Ovary (tissue), 9 donors: ENCODE data around the gene RIBC2. TPM values are rescaled to one million over a fixed set of nuclear protein-coding genes. Genes with fewer than 3 reads are reported as not detected.

ENCODE experiments used
- DNase-seq, 5 donors: peaks; one replicate each; pipeline ENCODE4 v3.0.0-alpha.2; 2019 to 2020
- H3K27ac ChIP-seq, 2 donors: fragments of 200-600 bp; one replicate each; pipeline versions ENCODE4 v1.5.1 to v1.8.0; 2019 to 2022
- H3K27me3 ChIP-seq: fragments of 200-600 bp; one replicate; pipeline ENCODE4 v1.8.0; 2022
- H3K36me3 ChIP-seq: fragments of 200-600 bp; sonication (generic); one replicate; pipeline ENCODE4 v1.5.1; 2019
- H3K4me1 ChIP-seq: one replicate; pipeline ENCODE4 v1.8.1; 2013; ENCODE audit warnings: mild to moderate bottlenecking, moderate library complexity; ENCODE audit not compliant: insufficient read depth
- H3K4me3 ChIP-seq: fragments of 200-600 bp; sonication (generic); one replicate; pipeline ENCODE4 v1.5.1; 2017
- H3K9me3 ChIP-seq, 2 donors: fragments of 200-600 bp in 1 of 2; sonication (generic) in 1 of 2; one replicate each; pipeline versions ENCODE4 v1.5.1 to v1.8.1; 2013 to 2019; ENCODE audit warnings: mild to moderate bottlenecking in 1 of 2, moderate library complexity in 1 of 2
- EP300 ChIP-seq: sonication (generic); formaldehyde crosslinking; IDR thresholded peaks from one replicate; pipeline ENCODE4 v1.6.1; 2017; ENCODE audit warnings: antibody characterized with exemption
- POLR2A ChIP-seq: fragments of 450-650 bp; IDR thresholded peaks from one replicate; pipeline ENCODE4 v1.6.1; 2017; ENCODE audit warnings: antibody characterized with exemption, mild to moderate bottlenecking, moderate library complexity
- WGBS, 3 donors: extraction: QIAGEN DNeasy Blood & Tissue Kit in 1 of 3; methylation state at CpG; one replicate each; pipeline versions ENCODE4 v1.1.5 to v1.1.7; 2013 to 2017; 5-methylcytosine and 5-hydroxymethylcytosine counted together
- intact Hi-C, 4 donors: fragments of 100-400 bp; cut with DNase I; formaldehyde crosslinking; loops; one replicate each; pipeline versions ENCODE4 v1.11.0 to v1.15.1; 2022 to 2023
- polyA plus RNA-seq, 2 donors: library from polyadenylated mRNA; stranded (reverse); fragments of 200-250 nt in 1 of 2; fragments of 350-450 nt in 1 of 2; fragmentation: Illumina TruSeq in 1 of 2; extraction: RNeasy Lipid Tissue Mini Kit (QIAGEN cat#74804) in 1 of 2; gene quantifications; one replicate each; pipeline ENCODE4 v1.2.3, GENCODE V29; 2013 to 2014
- total RNA-seq, 7 donors: library from RNA; depleted of rRNA in 2 of 7; stranded (reverse); fragments of >200 nt in 2 of 7; fragmentation: NEBNext Ultra II Directional in 3 of 7; extraction: Animal tissue kit (Norgen Biotek cat#: 25700) in 3 of 7; gene quantifications; one replicate each; pipeline versions ENCODE4 v1.1.0 to v1.2.4, GENCODE V29; 2016 to 2023
- TF ChIP-seq, protein P1 (sequence below), 3 donors: fragments of 450-650 bp in 2 of 3; fragments of 200-600 bp in 1 of 3; IDR thresholded peaks; one replicate each; pipeline versions ENCODE4 v1.5.1 to v1.8.0; 2016 to 2022; ENCODE audit warnings: antibody characterized with exemption in 3 of 3, mild to moderate bottlenecking in 1 of 3
- donor health status: DM: no; HTN: no; CAD: no; lungs with moderate emphysema.
- donor health status: DM: no; HTN: no; CAD: no.
- donor health status: Bipolar disorder and iron deficiency.
- donor health status: DM: yes; HTN: yes; CAD: no.
- donor health status: DM: no; HTN: no; CAD: no.
- donor health status: DM: yes; HTN: yes; CAD: no.

The RIBC2 gene
- total and polyA plus RNA-seq, 9 donors = 0.25 to 7.5 (median 0.97) TPM; not detected in 1

DNA sequence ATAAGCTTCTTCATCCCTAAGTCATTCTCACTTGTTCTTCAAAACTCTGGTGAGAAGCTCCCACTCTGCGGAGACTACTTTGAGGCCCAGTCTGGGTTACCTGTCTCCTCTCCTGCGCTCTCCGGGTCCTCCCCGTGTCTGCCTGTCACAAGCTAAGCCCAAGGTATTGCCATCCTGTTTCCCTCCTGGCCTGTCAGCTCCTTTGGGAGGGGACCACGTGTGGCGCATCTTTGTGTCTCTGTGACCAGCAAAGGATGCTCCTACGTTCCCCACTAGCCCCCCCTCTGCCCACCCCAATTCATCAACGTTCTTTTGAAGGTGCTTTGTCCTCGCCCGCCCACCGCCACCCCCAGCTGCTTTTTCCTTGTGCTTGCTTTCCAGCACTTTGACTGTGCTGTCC, 57.4 kb downstream of the RIBC2 start:
- no peak for TF ChIP-seq POLR2A
- no peak for TF ChIP-seq EP300
- TF ChIP-seq, protein P1, sequence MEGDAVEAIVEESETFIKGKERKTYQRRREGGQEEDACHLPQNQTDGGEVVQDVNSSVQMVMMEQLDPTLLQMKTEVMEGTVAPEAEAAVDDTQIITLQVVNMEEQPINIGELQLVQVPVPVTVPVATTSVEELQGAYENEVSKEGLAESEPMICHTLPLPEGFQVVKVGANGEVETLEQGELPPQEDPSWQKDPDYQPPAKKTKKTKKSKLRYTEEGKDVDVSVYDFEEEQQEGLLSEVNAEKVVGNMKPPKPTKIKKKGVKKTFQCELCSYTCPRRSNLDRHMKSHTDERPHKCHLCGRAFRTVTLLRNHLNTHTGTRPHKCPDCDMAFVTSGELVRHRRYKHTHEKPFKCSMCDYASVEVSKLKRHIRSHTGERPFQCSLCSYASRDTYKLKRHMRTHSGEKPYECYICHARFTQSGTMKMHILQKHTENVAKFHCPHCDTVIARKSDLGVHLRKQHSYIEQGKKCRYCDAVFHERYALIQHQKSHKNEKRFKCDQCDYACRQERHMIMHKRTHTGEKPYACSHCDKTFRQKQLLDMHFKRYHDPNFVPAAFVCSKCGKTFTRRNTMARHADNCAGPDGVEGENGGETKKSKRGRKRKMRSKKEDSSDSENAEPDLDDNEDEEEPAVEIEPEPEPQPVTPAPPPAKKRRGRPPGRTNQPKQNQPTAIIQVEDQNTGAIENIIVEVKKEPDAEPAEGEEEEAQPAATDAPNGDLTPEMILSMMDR (IDR thresholded peaks at IDR 0.05) = no peak
- peak in 2 of 5 donors; percentile 4 to 29 for DNase-seq
- no peaks in the 10 kb centered on the region for H3K27me3 ChIP-seq
- H3K36me3 ChIP-seq = no peaks in the 10 kb centered on the region
- peaks cover 2% of the 10 kb centered on the region for H3K4me1 ChIP-seq
- no peak overlapping the region for H3K4me3 ChIP-seq
- no peaks in the 10 kb centered on the region for H3K9me3 ChIP-seq
- WGBS, 3 donors = 81 to 84% (median 84%) methylated on average over 11 of the region's 11 CpGs
- intact Hi-C loops = no loop called here
- H3K27ac ChIP-seq = no peak overlapping the region

DNA sequence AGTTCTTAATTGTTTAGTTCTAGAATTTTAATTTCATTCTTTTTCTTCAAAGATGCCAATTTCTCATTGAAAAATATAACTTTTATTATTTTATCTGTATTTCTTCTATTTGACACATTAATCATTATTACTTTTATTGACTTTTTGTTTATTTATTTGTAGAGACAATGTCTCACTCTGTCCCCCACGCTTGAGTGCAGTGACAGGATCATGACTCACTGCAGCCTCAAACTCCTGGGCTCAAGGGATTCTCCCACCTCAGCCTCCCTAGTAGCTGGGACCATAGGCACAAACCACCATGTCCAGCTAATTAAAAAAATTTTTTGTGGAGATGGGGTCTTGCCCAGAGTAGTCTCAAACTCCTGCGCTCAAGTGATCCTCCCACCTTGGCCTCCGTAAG, 58.9 kb downstream of the RIBC2 start:
- intact Hi-C loops = loop anchor here in 1 of 4 donors (2.0 kb wide), 1 partner anchor 14 kb away; no protein-coding TSS in a partner anchor
- Histone ChIP-seq H3K27me3 (no peaks in the 10 kb centered on the region), H3K9me3 (no peaks in the 10 kb centered on the region), H3K4me1 (peaks cover 6% of the 10 kb centered on the region), H3K4me3 (no peak overlapping the region), H3K27ac (no peak overlapping the region), H3K36me3 (no peaks in the 10 kb centered on the region)
- DNase-seq = peak in 1 of 5 donors; percentile 19
- WGBS, 3 donors = 94 to 98% (median 94%) methylated on average over 3 of the region's 3 CpGs
- no peak for TF ChIP-seq EP300
- no peak for TF ChIP-seq POLR2A
- TF ChIP-seq, protein P1 (IDR thresholded peaks at IDR 0.05) = no peak

DNA sequence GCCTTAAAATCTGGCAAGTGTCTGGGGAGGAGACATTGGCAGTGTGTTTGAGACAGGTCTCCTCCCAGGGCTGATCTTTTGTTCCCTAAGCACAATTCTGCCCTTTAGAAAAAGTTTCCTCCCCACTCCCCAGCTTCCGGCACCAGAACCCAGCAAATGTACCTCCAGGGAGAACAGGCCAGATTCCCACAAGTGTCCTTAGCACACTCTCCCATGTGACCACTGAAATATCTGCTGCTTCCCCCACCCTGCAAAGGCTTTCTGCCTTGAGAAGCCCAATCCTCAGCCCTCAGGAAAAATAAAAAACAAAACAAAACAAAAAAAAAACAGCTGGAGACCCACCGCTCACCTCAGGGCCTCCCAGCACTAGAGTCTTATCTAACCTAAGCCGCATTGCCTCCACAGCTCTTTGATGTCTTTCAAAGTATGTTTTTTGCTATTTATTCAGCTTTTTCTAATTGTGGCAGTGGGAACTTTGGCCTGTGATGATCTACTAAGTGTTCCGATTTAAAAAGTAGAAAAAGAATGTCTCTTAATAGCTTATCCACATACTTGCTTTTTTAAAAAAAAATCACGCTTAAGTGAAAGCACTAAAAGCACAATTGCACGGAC, 60.2 kb downstream of the RIBC2 start:
- DNase-seq = peak in 4 of 5 donors; percentile 11 to 58 (median 41)

DNA sequence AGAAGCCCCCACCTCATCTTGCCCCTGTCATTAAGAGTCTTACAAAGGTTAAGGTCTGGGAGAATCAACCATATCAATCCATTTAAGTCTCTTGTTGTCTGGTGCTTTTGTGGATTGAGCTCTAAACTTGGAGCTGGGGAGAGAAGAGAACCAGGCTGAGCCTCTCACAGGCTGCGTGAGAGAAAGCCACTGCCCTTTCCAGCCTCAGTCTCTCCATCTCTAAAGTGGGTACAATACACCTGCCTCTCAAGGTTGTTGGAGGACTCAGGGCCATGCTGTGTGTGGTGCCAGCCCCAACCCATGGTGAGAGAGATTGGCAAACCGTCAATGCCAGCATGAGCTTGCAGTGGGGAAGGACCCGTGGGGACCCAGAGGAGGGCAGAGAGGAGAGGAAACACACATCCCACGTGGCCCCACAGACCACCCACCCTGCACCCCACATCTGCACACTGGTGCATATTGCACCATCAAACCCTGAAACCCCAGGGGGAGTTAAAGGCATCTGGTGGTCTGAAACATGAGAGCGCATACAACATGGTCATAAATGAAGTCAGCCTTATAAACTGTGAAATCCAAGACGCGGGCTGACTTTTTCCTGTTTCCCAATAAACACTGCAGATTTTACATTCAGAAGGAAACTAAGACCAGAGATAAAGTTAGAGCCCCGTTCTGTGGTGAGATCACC, 61.7 kb downstream of the RIBC2 start:
- H3K27me3 ChIP-seq = no peaks in the 10 kb centered on the region
- no peak for TF ChIP-seq POLR2A
- no peak for TF ChIP-seq EP300
- TF ChIP-seq, protein P1 (IDR thresholded peaks at IDR 0.05) = no peak
- DNase-seq = peak in 2 of 5 donors; percentile 17 to 31
- no peaks in the 10 kb centered on the region for H3K36me3 ChIP-seq
- H3K4me1 ChIP-seq = peaks cover 4% of the 10 kb centered on the region
- 69 to 79% (median 74%) methylated on average over 8 of the region's 8 CpGs for WGBS, 3 donors
- intact Hi-C loops = no loop called here
- H3K4me3 ChIP-seq = no peak overlapping the region
- H3K9me3 ChIP-seq = no peaks in the 10 kb centered on the region
- no peak overlapping the region for H3K27ac ChIP-seq

More for the DNA sequence above, 60.2 kb downstream of the RIBC2 start:
- WGBS, 3 donors = 30 to 38% (median 33%) methylated on average over 6 of the region's 6 CpGs
- TF ChIP-seq POLR2A (no peak), EP300 (no peak)
- TF ChIP-seq, protein P1 (IDR thresholded peaks at IDR 0.05) = no peak
- no peaks in the 10 kb centered on the region for H3K9me3 ChIP-seq
- no peaks in the 10 kb centered on the region for H3K36me3 ChIP-seq
- H3K4me1 ChIP-seq = peaks cover 7% of the 10 kb centered on the region
- H3K27ac ChIP-seq = no peak overlapping the region
- H3K27me3 ChIP-seq = no peaks in the 10 kb centered on the region
- intact Hi-C loops = loop anchor here in 1 of 4 donors (2.0 kb wide), 1 partner anchor 15 kb away; no protein-coding TSS in a partner anchor
- no peak overlapping the region for H3K4me3 ChIP-seq
